GM12878 (cell line): ENCODE data around the gene C19orf73. TPM values are rescaled to one million over a fixed set of nuclear protein-coding genes. Genes with fewer than 3 reads are reported as not detected.

Experiments
- IRF3 ChIP-seq: fragments of 450-650 bp; IDR thresholded peaks from 2 replicates; pipeline ENCODE4 v1.6.1; 2014; ENCODE audit warnings: mild to moderate bottlenecking
- KLF5 ChIP-seq: fragments of 450-650 bp; IDR thresholded peaks from 2 replicates; pipeline ENCODE4 v1.6.1; 2014; ENCODE audit warnings: mild to moderate bottlenecking; ENCODE audit not compliant: partially characterized antibody
- polyA plus RNA-seq, 11 experiments: library from polyadenylated mRNA; depleted of rRNA in 4 of 11; unstranded in 6 of 11; stranded (reverse) in 5 of 11; fragments of >200 nt; fragmentation: Nextera tagmentation in 4 of 11; fragmentation: Illumina TruSeq in 1 of 11; extraction: Ambion mirVana in 4 of 11; extraction: Trizol in 1 of 11; gene quantifications; 1 replicate in 1 of 11; 2 replicates in 10 of 11; pipeline versions ENCODE4 v1.2.1 to v1.2.3, GENCODE V29; 2011 to 2016; ENCODE audit warnings: inconsistent platforms in 2 of 11, missing spikeins in 2 of 11, low read depth in 1 of 11
- total RNA-seq, 4 experiments: library from RNA; depleted of rRNA in 3 of 4; stranded (reverse); fragments of >200 nt in 3 of 4; fragmentation: Illumina TruSeq in 1 of 4; extraction: Trizol in 1 of 4; gene quantifications; 2 replicates each; pipeline versions ENCODE4 v1.2.1 to v1.2.3, GENCODE V29; 2013 to 2021
- TF ChIP-seq, protein P1 (sequence below): fragments of 450-650 bp; conservative IDR thresholded peaks from 2 replicates; pipeline ENCODE4 v1.6.1; 2017; ENCODE audit warnings: mild to moderate bottlenecking, moderate library complexity
- TF ChIP-seq, protein P2 (sequence below): fragments of 450-650 bp; IDR thresholded peaks from 2 replicates; pipeline ENCODE4 v1.6.1; 2016; ENCODE audit warnings: mild to moderate bottlenecking, moderate library complexity, borderline replicate concordance
- TF ChIP-seq, protein P3 (sequence below): fragments of 450-650 bp; IDR thresholded peaks from 2 replicates; pipeline ENCODE4 v1.6.1; 2017; ENCODE audit warnings: mild to moderate bottlenecking, moderate library complexity

The C19orf73 gene
- total and polyA plus RNA-seq, 10 of the 15 experiments (the other 5 are each of a cell fraction or from before 2014, with no cell fraction given), result 0.20 to 2.0 (median 0.80) TPM

GRCh38 chr19:49128545-49129237, 9.7 kb upstream of the C19orf73 start (continued):
- no peak for TF ChIP-seq IRF3
- TF ChIP-seq, protein P1, sequence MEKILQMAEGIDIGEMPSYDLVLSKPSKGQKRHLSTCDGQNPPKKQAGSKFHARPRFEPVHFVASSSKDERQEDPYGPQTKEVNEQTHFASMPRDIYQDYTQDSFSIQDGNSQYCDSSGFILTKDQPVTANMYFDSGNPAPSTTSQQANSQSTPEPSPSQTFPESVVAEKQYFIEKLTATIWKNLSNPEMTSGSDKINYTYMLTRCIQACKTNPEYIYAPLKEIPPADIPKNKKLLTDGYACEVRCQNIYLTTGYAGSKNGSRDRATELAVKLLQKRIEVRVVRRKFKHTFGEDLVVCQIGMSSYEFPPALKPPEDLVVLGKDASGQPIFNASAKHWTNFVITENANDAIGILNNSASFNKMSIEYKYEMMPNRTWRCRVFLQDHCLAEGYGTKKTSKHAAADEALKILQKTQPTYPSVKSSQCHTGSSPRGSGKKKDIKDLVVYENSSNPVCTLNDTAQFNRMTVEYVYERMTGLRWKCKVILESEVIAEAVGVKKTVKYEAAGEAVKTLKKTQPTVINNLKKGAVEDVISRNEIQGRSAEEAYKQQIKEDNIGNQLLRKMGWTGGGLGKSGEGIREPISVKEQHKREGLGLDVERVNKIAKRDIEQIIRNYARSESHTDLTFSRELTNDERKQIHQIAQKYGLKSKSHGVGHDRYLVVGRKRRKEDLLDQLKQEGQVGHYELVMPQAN, result no peak
- TF ChIP-seq, protein P2, sequence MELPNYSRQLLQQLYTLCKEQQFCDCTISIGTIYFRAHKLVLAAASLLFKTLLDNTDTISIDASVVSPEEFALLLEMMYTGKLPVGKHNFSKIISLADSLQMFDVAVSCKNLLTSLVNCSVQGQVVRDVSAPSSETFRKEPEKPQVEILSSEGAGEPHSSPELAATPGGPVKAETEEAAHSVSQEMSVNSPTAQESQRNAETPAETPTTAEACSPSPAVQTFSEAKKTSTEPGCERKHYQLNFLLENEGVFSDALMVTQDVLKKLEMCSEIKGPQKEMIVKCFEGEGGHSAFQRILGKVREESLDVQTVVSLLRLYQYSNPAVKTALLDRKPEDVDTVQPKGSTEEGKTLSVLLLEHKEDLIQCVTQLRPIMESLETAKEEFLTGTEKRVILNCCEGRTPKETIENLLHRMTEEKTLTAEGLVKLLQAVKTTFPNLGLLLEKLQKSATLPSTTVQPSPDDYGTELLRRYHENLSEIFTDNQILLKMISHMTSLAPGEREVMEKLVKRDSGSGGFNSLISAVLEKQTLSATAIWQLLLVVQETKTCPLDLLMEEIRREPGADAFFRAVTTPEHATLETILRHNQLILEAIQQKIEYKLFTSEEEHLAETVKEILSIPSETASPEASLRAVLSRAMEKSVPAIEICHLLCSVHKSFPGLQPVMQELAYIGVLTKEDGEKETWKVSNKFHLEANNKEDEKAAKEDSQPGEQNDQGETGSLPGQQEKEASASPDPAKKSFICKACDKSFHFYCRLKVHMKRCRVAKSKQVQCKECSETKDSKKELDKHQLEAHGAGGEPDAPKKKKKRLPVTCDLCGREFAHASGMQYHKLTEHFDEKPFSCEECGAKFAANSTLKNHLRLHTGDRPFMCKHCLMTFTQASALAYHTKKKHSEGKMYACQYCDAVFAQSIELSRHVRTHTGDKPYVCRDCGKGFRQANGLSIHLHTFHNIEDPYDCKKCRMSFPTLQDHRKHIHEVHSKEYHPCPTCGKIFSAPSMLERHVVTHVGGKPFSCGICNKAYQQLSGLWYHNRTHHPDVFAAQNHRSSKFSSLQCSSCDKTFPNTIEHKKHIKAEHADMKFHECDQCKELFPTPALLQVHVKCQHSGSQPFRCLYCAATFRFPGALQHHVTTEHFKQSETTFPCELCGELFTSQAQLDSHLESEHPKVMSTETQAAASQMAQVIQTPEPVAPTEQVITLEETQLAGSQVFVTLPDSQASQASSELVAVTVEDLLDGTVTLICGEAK, result no peak
- TF ChIP-seq, protein P3, sequence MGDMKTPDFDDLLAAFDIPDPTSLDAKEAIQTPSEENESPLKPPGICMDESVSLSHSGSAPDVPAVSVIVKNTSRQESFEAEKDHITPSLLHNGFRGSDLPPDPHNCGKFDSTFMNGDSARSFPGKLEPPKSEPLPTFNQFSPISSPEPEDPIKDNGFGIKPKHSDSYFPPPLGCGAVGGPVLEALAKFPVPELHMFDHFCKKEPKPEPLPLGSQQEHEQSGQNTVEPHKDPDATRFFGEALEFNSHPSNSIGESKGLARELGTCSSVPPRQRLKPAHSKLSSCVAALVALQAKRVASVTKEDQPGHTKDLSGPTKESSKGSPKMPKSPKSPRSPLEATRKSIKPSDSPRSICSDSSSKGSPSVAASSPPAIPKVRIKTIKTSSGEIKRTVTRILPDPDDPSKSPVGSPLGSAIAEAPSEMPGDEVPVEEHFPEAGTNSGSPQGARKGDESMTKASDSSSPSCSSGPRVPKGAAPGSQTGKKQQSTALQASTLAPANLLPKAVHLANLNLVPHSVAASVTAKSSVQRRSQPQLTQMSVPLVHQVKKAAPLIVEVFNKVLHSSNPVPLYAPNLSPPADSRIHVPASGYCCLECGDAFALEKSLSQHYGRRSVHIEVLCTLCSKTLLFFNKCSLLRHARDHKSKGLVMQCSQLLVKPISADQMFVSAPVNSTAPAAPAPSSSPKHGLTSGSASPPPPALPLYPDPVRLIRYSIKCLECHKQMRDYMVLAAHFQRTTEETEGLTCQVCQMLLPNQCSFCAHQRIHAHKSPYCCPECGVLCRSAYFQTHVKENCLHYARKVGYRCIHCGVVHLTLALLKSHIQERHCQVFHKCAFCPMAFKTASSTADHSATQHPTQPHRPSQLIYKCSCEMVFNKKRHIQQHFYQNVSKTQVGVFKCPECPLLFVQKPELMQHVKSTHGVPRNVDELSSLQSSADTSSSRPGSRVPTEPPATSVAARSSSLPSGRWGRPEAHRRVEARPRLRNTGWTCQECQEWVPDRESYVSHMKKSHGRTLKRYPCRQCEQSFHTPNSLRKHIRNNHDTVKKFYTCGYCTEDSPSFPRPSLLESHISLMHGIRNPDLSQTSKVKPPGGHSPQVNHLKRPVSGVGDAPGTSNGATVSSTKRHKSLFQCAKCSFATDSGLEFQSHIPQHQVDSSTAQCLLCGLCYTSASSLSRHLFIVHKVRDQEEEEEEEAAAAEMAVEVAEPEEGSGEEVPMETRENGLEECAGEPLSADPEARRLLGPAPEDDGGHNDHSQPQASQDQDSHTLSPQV, result no peak
- no peak for TF ChIP-seq KLF5
